H54 (cell line): ENCODE measurements around the gene GFPT1.
"Not testable (repeated sequence)": the region's sequence is repeated elsewhere in the genome, so short reads cannot be mapped to it uniquely, and the experiment has no call there.

ENCODE experiments used
- DNase-seq: peaks from one replicate; pipeline ENCODE4 v3.0.0; 2011; ENCODE audit warnings: low spot score, mixed read lengths; ENCODE audit not compliant: insufficient read length
- FAIRE-seq: peaks from 3 replicates; lab custom pipeline; 2011; peaks lifted over from hg19 to GRCh38; lab: Jason Lieb, UNC
- POLR2A ChIP-seq: IDR thresholded peaks from 2 replicates; pipeline ENCODE4 v1.6.1; 2011; ENCODE audit warnings: low read depth, mild to moderate bottlenecking, low read length

The GFPT1 gene

GRCh38 chr2:69375494-69376353 lies 11.3 kb downstream of the GFPT1 start:
- DNase-seq (no peak), FAIRE-seq (peak; percentile 43)
- TF ChIP-seq POLR2A, result no peak

- no peak for TF ChIP-seq POLR2A
- FAIRE-seq (no peak), DNase-seq (no peak)
Measured at GRCh38 chr2:69372767-69373166, 14.3 kb downstream of the GFPT1 start.

DNA sequence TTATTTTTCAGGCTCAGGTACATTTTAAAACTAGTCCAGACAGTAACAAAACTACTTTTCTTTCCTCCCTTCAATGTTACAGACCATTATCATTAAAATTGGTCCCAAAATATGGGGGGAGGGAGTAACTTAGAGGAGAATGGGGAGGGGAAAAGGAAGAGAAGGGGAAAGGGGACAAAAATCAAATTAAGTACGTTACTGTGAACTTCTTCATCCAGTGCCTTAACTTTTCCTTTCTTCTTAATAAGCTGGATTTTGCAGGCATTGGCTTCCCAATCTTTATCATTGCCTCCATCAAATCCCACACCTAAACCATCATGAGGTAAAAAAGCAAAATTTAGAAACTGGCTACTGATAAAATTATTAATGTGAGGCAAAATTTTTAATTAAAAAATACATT lies 17.2 kb downstream of the GFPT1 start:
- no peak for FAIRE-seq

DNA sequence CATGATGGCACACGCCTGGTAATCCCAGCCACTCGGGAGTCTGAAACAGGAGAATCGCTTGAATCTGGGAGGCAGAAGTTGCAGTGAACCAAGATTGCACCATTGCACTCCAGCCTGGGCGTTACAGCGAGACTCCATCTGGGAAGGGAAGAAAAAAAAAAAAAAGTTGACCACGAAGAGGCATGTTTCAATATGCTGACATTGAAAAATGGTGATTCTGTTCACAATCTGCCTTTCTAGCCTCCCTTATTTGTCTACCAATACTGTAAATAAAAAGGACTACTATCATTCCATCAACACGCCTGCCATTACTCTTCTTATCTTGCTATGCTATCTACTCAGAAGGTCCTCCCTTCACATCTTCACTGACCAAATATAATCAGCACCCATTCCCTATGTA lies 18.4 kb downstream of the GFPT1 start:
- DNase-seq (no peak), FAIRE-seq (no peak)
- no peak for TF ChIP-seq POLR2A

More for the DNA sequence above, 17.2 kb downstream of the GFPT1 start:
- DNase-seq, result no peak
- no peak for TF ChIP-seq POLR2A

GRCh38 chr2:69359371-69359770 lies 27.7 kb downstream of the GFPT1 start:
- TF ChIP-seq POLR2A, result no peak
- no peak for FAIRE-seq
- DNase-seq, result no peak

- FAIRE-seq (no peak), DNase-seq (no peak)
- no peak for TF ChIP-seq POLR2A
Measured at GRCh38 chr2:69358914-69359313, 28.1 kb downstream of the GFPT1 start.

DNA sequence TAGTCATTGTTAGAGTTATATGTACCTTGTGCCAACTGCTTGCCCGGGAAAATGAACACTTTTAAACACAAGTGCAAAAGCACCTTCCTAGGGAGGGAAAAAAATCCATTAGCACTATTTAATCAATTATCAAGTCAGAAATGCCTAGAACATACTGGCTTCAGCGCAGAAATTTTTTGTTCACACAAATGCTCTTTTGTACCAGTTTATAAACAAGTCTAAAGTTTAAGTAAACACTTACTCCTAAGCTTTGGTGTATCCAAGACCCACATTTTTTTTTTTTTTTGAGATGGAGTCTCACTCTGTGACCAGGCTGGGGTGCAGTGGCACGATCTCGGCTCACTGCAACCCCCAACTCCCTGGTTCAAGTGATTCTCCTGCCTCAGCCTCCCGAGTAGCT lies 30.6 kb downstream of the GFPT1 start:
- no peak for TF ChIP-seq POLR2A
- FAIRE-seq, result no peak

GRCh38 chr2:69354976-69355375 lies 32.1 kb downstream of the GFPT1 start:
- FAIRE-seq, DNase-seq: not testable (repeated sequence)

More for the DNA sequence above, 30.6 kb downstream of the GFPT1 start:
- no peak for DNase-seq

DNA sequence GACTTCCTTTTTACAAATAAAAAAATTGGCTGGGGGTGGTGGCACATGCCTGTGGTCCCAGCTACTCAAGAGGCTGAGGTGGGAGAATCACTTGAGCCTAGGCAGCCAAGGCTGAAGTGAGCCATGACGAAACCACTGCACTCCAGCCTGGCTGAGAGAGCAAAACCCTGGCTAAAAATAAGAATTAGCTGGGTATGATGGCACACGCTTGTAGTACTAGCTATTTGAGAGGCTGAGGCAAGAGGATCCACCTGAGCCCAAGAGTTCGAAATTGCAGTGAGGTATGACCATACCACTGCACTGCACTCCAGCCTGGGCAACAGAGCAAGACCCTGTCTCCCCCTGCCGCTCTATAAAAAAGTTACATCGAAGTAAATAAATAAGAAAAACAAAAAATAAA lies 33.7 kb downstream of the GFPT1 start:
- no peak for DNase-seq
- no peak for FAIRE-seq
- TF ChIP-seq POLR2A, result no peak

DNA sequence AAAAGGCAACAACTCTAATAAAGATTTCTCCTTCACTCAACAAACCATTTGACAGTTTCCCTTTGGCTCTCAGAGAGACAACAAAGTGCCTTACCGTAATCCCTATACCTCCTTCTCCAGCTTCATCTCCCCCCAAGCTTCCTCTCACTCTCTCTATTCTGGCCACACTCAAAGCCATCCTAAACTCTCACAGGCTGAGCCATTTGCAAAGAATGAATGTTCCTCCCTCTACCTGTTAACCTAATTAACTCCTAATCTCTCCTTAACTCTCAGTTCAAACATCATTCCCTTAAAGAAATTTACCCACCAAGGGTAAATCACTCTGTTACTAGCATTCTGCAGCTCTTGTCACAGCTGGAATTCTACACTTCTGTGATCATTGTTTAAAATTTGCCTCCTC lies 38.2 kb downstream of the GFPT1 start:
- no peak for FAIRE-seq
- no peak for DNase-seq
- no peak for TF ChIP-seq POLR2A

DNA sequence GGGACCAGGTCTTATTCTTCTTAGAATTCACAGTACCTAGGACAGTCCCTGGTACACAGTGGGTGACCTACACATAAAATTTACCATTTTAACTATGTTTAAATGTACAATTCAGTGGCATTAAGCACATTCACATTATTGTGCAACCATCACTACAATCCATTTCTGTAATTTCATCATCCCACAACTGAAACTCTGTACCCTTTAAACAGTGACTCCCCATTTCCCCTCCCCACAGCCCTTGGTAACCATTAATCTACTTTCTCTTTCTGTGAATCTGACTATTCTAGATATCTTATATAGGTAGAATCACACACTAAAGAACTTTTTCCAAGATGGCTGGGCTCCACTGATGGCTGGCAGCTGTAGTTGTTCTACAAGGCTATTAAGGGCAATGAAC lies 41.6 kb downstream of the GFPT1 start:
- no peak for DNase-seq
- no peak for FAIRE-seq

GRCh38 chr2:69344305-69344704 lies 42.7 kb downstream of the GFPT1 start:
- no peak for TF ChIP-seq POLR2A
- DNase-seq, result no peak
- no peak for FAIRE-seq

More for the DNA sequence above, 41.6 kb downstream of the GFPT1 start:
- no peak for TF ChIP-seq POLR2A

- no peak for FAIRE-seq
- DNase-seq, result no peak
- TF ChIP-seq POLR2A, result no peak
Measured at GRCh38 chr2:69340101-69340775, 46.8 kb downstream of the GFPT1 start.

DNA sequence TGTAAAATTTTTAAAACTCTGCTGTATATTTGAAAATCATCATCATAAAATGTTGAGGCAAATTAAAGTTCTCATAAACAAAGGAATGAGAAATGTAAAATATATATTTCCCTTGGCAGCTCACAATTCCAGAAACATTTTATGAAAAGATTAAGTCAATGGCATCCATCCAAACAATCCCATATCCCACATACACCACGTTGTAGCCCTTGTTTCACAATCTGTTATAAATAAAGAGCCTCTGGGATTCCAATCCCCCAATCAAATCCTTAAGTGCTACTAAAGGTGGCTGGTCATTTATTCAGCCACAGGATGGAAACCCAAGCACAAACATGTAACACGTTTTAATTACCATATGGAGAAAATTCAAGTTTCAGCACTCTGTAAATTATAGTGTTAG lies 51.7 kb downstream of the GFPT1 start:
- DNase-seq (no peak), FAIRE-seq (no peak)
- TF ChIP-seq POLR2A, result no peak

- no peak for TF ChIP-seq POLR2A
- DNase-seq, result no peak
Measured at GRCh38 chr2:69333352-69333751, 53.7 kb downstream of the GFPT1 start.

DNA sequence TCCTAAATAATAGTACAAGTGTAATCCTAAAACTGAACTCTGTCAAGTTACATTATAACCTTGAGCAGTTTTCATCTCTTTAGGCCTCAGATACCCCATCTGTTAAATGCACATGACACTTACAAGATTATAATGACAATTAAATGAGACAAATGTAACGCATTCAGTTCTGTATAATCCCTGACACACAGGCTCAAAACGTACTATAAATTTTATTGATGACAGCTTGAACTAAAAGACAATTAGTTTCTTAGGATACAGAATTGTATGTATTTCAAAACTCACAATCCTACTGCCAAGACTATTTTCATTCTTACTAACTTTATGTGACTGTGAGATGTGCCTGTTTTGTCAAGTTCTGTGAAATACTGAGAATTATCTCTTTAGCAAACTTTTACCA lies 56.2 kb downstream of the GFPT1 start:
- TF ChIP-seq POLR2A, result no peak
- no peak for FAIRE-seq
- no peak for DNase-seq

More at GRCh38 chr2:69333352-69333751, 53.7 kb downstream of the GFPT1 start:
- no peak for FAIRE-seq
